Measurements from ENCODE around the gene THRB. TPM values are rescaled to one million over a fixed set of nuclear protein-coding genes. Genes with fewer than 3 reads are reported as not detected.

Gene THRB
- total RNA-seq, 1 donor from 2014 or later = 19.7 TPM

- Histone ChIP-seq H3K4me3 (no peak overlapping the region), H3K27ac (no peak overlapping the region), H3K9me3 (no peaks in the 10 kb centered on the region), H3K27me3 (no peaks in the 10 kb centered on the region), H3K36me3 (no peaks in the 10 kb centered on the region), H3K4me1 (no peaks in the 10 kb centered on the region)
- TF ChIP-seq CTCF (IDR thresholded peaks at IDR 0.05) = no peak
- intact Hi-C loops (cut with DNase I) = no loop called here
- DNase-seq (no peak), ATAC-seq (peak; percentile 38)
Observed at GRCh38 chr3:24450160-24450907, 44.3 kb downstream of the THRB start.

- no peak for DNase-seq
- intact Hi-C loops (cut with DNase I) = no loop called here
- Histone ChIP-seq H3K36me3 (no peaks in the 10 kb centered on the region), H3K27me3 (no peaks in the 10 kb centered on the region), H3K4me3 (no peak overlapping the region), H3K9me3 (no peaks in the 10 kb centered on the region), H3K4me1 (no peaks in the 10 kb centered on the region), H3K27ac (no peak overlapping the region)
- no peak for TF ChIP-seq CTCF (IDR thresholded peaks at IDR 0.05)
- ATAC-seq = no peak
Observed at GRCh38 chr3:24447836-24448235, 46.8 kb downstream of the THRB start.

- no peaks in the 10 kb centered on the region for H3K4me1 ChIP-seq
- ATAC-seq (no peak), DNase-seq (no peak)
- no peak overlapping the region for H3K27ac ChIP-seq
- no peaks in the 10 kb centered on the region for H3K9me3 ChIP-seq
- no peaks in the 10 kb centered on the region for H3K36me3 ChIP-seq
- intact Hi-C loops (cut with DNase I) = no loop called here
- no peaks in the 10 kb centered on the region for H3K27me3 ChIP-seq
- no peak overlapping the region for H3K4me3 ChIP-seq
- TF ChIP-seq CTCF (IDR thresholded peaks at IDR 0.05) = no peak
Observed at GRCh38 chr3:24446032-24446431, 48.6 kb downstream of the THRB start.

GRCh38 chr3:24443476-24443875 is 51.2 kb downstream of the THRB start:
- Histone ChIP-seq H3K27ac (no peak overlapping the region), H3K9me3 (no peaks in the 10 kb centered on the region), H3K36me3 (no peaks in the 10 kb centered on the region), H3K27me3 (no peaks in the 10 kb centered on the region), H3K4me1 (no peaks in the 10 kb centered on the region), H3K4me3 (no peak overlapping the region)
- no peak for ATAC-seq
- DNase-seq = no peak
- intact Hi-C loops (cut with DNase I) = no loop called here
- TF ChIP-seq CTCF (IDR thresholded peaks at IDR 0.05) = no peak

GRCh38 chr3:24440760-24441464 is 53.7 kb downstream of the THRB start:
- H3K9me3 ChIP-seq = no peaks in the 10 kb centered on the region
- H3K27me3 ChIP-seq = no peaks in the 10 kb centered on the region
- H3K27ac ChIP-seq = no peak overlapping the region
- no peak for ATAC-seq
- no peak for DNase-seq
- no peak overlapping the region for H3K4me3 ChIP-seq
- no peak for TF ChIP-seq CTCF (IDR thresholded peaks at IDR 0.05)
- no peaks in the 10 kb centered on the region for H3K4me1 ChIP-seq
- intact Hi-C loops (cut with DNase I) = no loop called here
- no peaks in the 10 kb centered on the region for H3K36me3 ChIP-seq
